ENCODE measurements around the gene GJB5. TPM values are rescaled to one million over a fixed set of nuclear protein-coding genes. Genes with fewer than 3 reads are reported as not detected.

GJB5 gene
- total RNA-seq, 1 donor from 2014 or later: not detected

DNA sequence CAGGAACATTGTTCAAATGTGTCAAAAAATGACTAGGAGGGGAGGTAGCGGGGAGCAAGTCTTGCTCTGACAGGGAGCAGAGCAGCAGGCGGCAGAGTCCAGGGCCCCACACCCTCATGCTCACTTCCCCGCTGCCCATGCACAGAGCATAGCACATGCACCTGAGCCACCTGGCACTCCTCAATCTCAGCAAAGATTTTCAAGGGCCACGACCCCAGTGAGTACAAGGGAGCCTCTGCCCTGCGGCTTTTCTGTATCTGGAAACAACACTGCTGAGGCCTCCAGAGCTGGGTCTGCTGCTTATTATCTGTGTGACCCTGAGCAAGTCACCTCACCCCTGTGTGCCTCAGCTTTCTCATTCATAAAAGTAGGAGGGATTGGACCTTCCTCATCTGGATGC lies 25.1 kb downstream of the GJB5 start:
- Mint-ChIP-seq H3K9me3 (no peaks in the 10 kb centered on the region), H3K4me3 (no peak overlapping the region), H3K4me1 (peaks cover 4% of the 10 kb centered on the region), H3K36me3 (no peaks in the 10 kb centered on the region), H3K27me3 (ENCODE audit: insufficient read depth, low read depth) (peaks cover 36% of the 10 kb centered on the region), H3K27ac (no peak overlapping the region)
- Histone ChIP-seq H3K79me2 (ENCODE audit: low read depth) (no peaks in the 10 kb centered on the region), H3K27me3 (peaks cover 62% of the 10 kb centered on the region), H3K4me3 (no peak overlapping the region), H3K4me1 (no peaks in the 10 kb centered on the region), H3K9ac (no peak overlapping the region), H4K20me1 (ENCODE audit: low read depth) (peaks cover 9% of the 10 kb centered on the region), H3K9me3 (ENCODE audit: low read depth) (no peaks in the 10 kb centered on the region), H3K4me2 (no peak overlapping the region), H2AFZ (replicated peaks) (no peak overlapping the region), H3F3A (ENCODE audit: low read depth) (no peaks in the 10 kb centered on the region), H3K36me3 (no peaks in the 10 kb centered on the region), H3K27ac (no peak overlapping the region)
- no peak for DNase-seq (ENCODE audit: low spot score)
- TF ChIP-seq EZH2phosphoT487 (IDR thresholded peaks at IDR 0.05): no peak
- TF ChIP-seq, protein P1, sequence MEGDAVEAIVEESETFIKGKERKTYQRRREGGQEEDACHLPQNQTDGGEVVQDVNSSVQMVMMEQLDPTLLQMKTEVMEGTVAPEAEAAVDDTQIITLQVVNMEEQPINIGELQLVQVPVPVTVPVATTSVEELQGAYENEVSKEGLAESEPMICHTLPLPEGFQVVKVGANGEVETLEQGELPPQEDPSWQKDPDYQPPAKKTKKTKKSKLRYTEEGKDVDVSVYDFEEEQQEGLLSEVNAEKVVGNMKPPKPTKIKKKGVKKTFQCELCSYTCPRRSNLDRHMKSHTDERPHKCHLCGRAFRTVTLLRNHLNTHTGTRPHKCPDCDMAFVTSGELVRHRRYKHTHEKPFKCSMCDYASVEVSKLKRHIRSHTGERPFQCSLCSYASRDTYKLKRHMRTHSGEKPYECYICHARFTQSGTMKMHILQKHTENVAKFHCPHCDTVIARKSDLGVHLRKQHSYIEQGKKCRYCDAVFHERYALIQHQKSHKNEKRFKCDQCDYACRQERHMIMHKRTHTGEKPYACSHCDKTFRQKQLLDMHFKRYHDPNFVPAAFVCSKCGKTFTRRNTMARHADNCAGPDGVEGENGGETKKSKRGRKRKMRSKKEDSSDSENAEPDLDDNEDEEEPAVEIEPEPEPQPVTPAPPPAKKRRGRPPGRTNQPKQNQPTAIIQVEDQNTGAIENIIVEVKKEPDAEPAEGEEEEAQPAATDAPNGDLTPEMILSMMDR (IDR thresholded peaks at IDR 0.05): no peak
- TF ChIP-seq EZH2 (IDR thresholded peaks at IDR 0.05): no peak

DNA sequence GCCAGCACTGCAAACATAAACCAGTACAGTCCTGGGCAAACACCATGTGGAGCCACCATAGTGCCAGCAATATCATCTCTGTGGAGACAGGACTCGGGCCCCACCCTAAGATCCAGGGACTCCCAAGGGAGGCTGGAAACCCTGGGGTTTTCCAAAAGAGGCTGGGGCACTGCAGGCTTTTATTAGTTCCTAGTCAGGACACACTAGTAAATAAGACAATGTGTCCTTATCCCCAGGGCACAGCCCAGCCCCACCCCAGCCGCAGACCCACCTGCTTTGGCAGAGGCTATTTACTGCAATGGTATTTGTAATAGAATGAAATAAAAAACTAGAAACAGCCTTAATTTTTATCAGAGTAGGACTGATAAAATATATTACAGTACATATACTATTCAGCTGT lies 25.7 kb downstream of the GJB5 start:
- Histone ChIP-seq H3K9me3 (ENCODE audit: low read depth) (no peaks in the 10 kb centered on the region), H3K4me1 (no peaks in the 10 kb centered on the region), H3F3A (ENCODE audit: low read depth) (no peaks in the 10 kb centered on the region), H3K9ac (no peak overlapping the region), H2AFZ (replicated peaks) (no peak overlapping the region), H3K27me3 (peaks cover 62% of the 10 kb centered on the region), H3K4me2 (peak overlapping the region; percentile 90), H3K79me2 (ENCODE audit: low read depth) (no peaks in the 10 kb centered on the region), H3K27ac (no peak overlapping the region), H3K4me3 (no peak overlapping the region), H4K20me1 (ENCODE audit: low read depth) (peaks cover 9% of the 10 kb centered on the region), H3K36me3 (no peaks in the 10 kb centered on the region)
- TF ChIP-seq, protein P1 (IDR thresholded peaks at IDR 0.05): no peak
- TF ChIP-seq EZH2 (IDR thresholded peaks at IDR 0.05) (no peak), EZH2phosphoT487 (IDR thresholded peaks at IDR 0.05) (no peak)
- H3K36me3 Mint-ChIP-seq: no peaks in the 10 kb centered on the region
- DNase-seq (ENCODE audit: low spot score): no peak
- no peaks in the 10 kb centered on the region for H3K9me3 Mint-ChIP-seq
- no peak overlapping the region for H3K27ac Mint-ChIP-seq
- peak overlapping the region; percentile 57 for H3K4me3 Mint-ChIP-seq
- H3K27me3 Mint-ChIP-seq (ENCODE audit: insufficient read depth, low read depth): peaks cover 38% of the 10 kb centered on the region
- peaks cover 4% of the 10 kb centered on the region for H3K4me1 Mint-ChIP-seq

DNA sequence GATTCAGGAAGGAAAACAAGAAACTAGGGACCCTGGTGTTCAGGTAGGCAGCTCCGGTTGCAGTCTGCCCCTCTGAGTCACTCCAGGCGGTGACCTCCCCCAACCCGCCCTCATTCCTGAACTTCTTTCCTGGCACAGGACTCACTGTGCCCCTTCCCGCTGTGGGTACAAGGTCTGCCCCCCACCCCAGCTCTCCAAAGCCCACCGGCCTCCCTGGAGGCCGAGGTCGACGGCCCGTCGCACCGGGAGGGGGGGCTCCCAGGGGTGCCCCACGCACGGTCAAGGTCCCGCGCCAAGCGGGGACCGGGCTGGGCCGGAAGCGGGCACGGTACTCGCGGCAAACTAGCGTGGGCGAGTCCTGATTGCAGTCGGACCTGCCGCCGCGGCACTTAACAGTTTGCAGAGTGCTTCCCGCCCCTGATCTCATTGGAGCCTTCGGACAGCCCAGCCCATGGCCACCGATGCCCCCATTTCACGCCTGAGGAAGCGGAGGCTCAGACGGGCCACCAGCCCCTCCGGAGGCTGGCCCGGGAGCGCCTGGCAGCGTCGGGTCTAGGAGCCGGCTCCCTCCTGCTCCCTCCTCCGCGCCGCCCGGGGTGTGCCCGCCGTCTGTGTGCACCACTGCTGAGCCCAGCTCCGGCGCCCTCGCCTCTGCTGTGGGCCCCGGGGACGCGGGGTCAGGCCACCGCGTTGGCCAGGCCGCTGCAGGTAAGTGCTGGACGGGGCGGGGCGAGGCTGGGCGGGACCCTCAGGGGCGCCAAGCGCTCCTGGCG lies 26.4 kb downstream of the GJB5 start, which contains the start of gene GJB3:
Gene GJB3, plus strand, starts transcription at position 144 of the 773 bp plus-strand sequence. CDS start 3,549 bp downstream, outside the sequence.
- peaks cover 38% of the 10 kb centered on the region for H3K27me3 Mint-ChIP-seq (ENCODE audit: insufficient read depth, low read depth)
- H4K20me1 ChIP-seq (ENCODE audit: low read depth): peaks cover 9% of the 10 kb centered on the region
- no peaks in the 10 kb centered on the region for H3F3A ChIP-seq (ENCODE audit: low read depth)
- H3K27ac ChIP-seq: no peak within 1 kb of the TSS
- H3K9me3 ChIP-seq (ENCODE audit: low read depth): no peaks in the 10 kb centered on the region
- TF ChIP-seq EZH2 (IDR thresholded peaks at IDR 0.05): peak; percentile 92
- TF ChIP-seq, protein P1 (IDR thresholded peaks at IDR 0.05): no peak
- peak; percentile 87 for TF ChIP-seq EZH2phosphoT487 (IDR thresholded peaks at IDR 0.05)
- peaks cover 62% of the 10 kb centered on the region for H3K27me3 ChIP-seq
- peak within 1 kb of the TSS; percentile 22 for H2AFZ ChIP-seq (replicated peaks)
- no peaks in the 10 kb centered on the region for H3K36me3 Mint-ChIP-seq
- H3K36me3 ChIP-seq: no peaks in the 10 kb centered on the region
- H3K4me2 ChIP-seq: peak within 1 kb of the TSS; percentile 90
- peak within 1 kb of the TSS; percentile 50 for H3K4me3 ChIP-seq
- peak; percentile 54 for DNase-seq (ENCODE audit: low spot score)
- no peak within 1 kb of the TSS for H3K9ac ChIP-seq
- H3K79me2 ChIP-seq (ENCODE audit: low read depth): no peaks in the 10 kb centered on the region
- no peaks in the 10 kb centered on the region for H3K9me3 Mint-ChIP-seq
- H3K4me1 Mint-ChIP-seq: peaks cover 4% of the 10 kb centered on the region
- no peak within 1 kb of the TSS for H3K27ac Mint-ChIP-seq
- H3K4me1 ChIP-seq: no peaks in the 10 kb centered on the region
- peak within 1 kb of the TSS; percentile 57 for H3K4me3 Mint-ChIP-seq

Data from neural progenitor cell (in vitro differentiated cells).